Fibroblast of skin of abdomen (primary cell): Measurements from ENCODE around the gene CCNL2.
"Not testable (repeated sequence)": the region's sequence is repeated elsewhere in the genome, so short reads cannot be mapped to it uniquely, and the experiment has no call there.

ENCODE experiments used
- DNase-seq: peaks from one replicate; pipeline ENCODE4 v3.0.0-alpha.2; 2013

The CCNL2 gene

GRCh38 chr1:1399872-1400575 is 889 bp upstream of the CCNL2 start:
- DNase-seq: no peak

GRCh38 chr1:1398677-1399186 is 403 bp downstream of the CCNL2 start:
- no peak for DNase-seq

GRCh38 chr1:1397839-1398523 is 1.2 kb downstream of the CCNL2 start:
- DNase-seq: no peak

GRCh38 chr1:1395166-1395565 is 4.0 kb downstream of the CCNL2 start:
- no peak for DNase-seq

GRCh38 chr1:1394116-1394515 is 5.0 kb downstream of the CCNL2 start:
- no peak for DNase-seq

- DNase-seq: no peak
Measured at GRCh38 chr1:1393428-1393827, 5.7 kb downstream of the CCNL2 start.

GRCh38 chr1:1393014-1393413 is 6.1 kb downstream of the CCNL2 start:
- no peak for DNase-seq

GRCh38 chr1:1391225-1391624 is 7.9 kb downstream of the CCNL2 start:
- no peak for DNase-seq

- no peak for DNase-seq
Measured at GRCh38 chr1:1390675-1391074, 8.5 kb downstream of the CCNL2 start.

- no peak for DNase-seq
Measured at GRCh38 chr1:1388078-1388472, 11.1 kb downstream of the CCNL2 start.

GRCh38 chr1:1387098-1388077 is 11.7 kb downstream of the CCNL2 start:
- no peak for DNase-seq

GRCh38 chr1:1385931-1386330 is 13.2 kb downstream of the CCNL2 start:
- DNase-seq: no peak

- not testable (repeated sequence) for DNase-seq
Measured at GRCh38 chr1:1385339-1385738, 13.8 kb downstream of the CCNL2 start.

GRCh38 chr1:1381294-1381693 is 17.8 kb downstream of the CCNL2 start:
- DNase-seq: no peak

GRCh38 chr1:1380860-1381259 is 18.3 kb downstream of the CCNL2 start:
- DNase-seq: no peak

- DNase-seq: no peak
Measured at GRCh38 chr1:1377540-1378205, 21.5 kb downstream of the CCNL2 start.

- DNase-seq: no peak
Measured at GRCh38 chr1:1376551-1377226, 22.4 kb downstream of the CCNL2 start.

GRCh38 chr1:1374929-1375662 is 24.0 kb downstream of the CCNL2 start, which contains the start of gene AURKAIP1:
AURKAIP1 (minus strand) TSS chr1:1375207; CDS start chr1:1374756, 451 bp downstream.
- peak; percentile 100 for DNase-seq

GRCh38 chr1:1374589-1374928 is 24.6 kb downstream of the CCNL2 start:
- DNase-seq: no peak

- no peak for DNase-seq
Measured at GRCh38 chr1:1373815-1374588, 25.1 kb downstream of the CCNL2 start.
